Transverse colon (tissue), 4 donors: Measurements from ENCODE around the gene SCN5A. TPM values are rescaled to one million over a fixed set of nuclear protein-coding genes. Genes with fewer than 3 reads are reported as not detected.

Source experiments
- DNase-seq: peaks from one replicate; pipeline ENCODE4 v3.0.0-alpha.2; 2019
- H3K27ac ChIP-seq, 4 donors: fragments of 200-600 bp; sonication (generic); 2 replicates each; pipeline ENCODE4 v1.5.1; 2016 to 2018; ENCODE audit warnings: inconsistent platforms in 4 of 4
- H3K27me3 ChIP-seq: fragments of 200-600 bp; sonication (generic); 2 replicates; pipeline ENCODE4 v1.5.1; 2017; ENCODE audit warnings: inconsistent platforms
- H3K36me3 ChIP-seq, 4 donors: fragments of 200-600 bp; sonication (generic); 2 replicates each; pipeline ENCODE4 v1.5.1; 2017 to 2019; ENCODE audit warnings: inconsistent platforms in 4 of 4
- H3K4me1 ChIP-seq, 4 donors: fragments of 200-600 bp; sonication (generic); 2 replicates each; pipeline ENCODE4 v1.5.1; 2017 to 2020; ENCODE audit warnings: inconsistent platforms in 4 of 4
- H3K4me3 ChIP-seq, 4 donors: fragments of 200-600 bp; sonication (generic); 1 replicate in 1 of 4; 2 replicates in 3 of 4; pipeline versions ENCODE4 v1.5.1 to v1.6.1; 2017 to 2019; ENCODE audit warnings: inconsistent platforms in 4 of 4
- H3K9me3 ChIP-seq, 2 donors: fragments of 200-600 bp; sonication (generic); 2 replicates each; pipeline ENCODE4 v1.5.1; 2017 to 2019; ENCODE audit warnings: inconsistent platforms in 2 of 2
- CTCF ChIP-seq, 5 experiments: fragments of 200-600 bp in 3 of 5; fragments of 450-650 bp in 2 of 5; sonication (generic) in 3 of 5; IDR thresholded peaks; 1 replicate in 2 of 5; 2 replicates in 3 of 5; pipeline ENCODE4 v1.5.1; 2016 to 2017; ENCODE audit warnings: antibody characterized with exemption in 5 of 5, inconsistent platforms in 3 of 5, mild to moderate bottlenecking in 2 of 5, moderate library complexity in 1 of 5
- EP300 ChIP-seq: sonication (generic); formaldehyde crosslinking; IDR thresholded peaks from one replicate; pipeline ENCODE4 v1.6.1; 2017; ENCODE audit warnings: antibody characterized with exemption, low read depth
- POLR2A ChIP-seq: fragments of 450-650 bp; IDR thresholded peaks from one replicate; pipeline ENCODE4 v1.6.1; 2016; ENCODE audit warnings: antibody characterized with exemption, mild to moderate bottlenecking, moderate library complexity
- POLR2AphosphoS5 ChIP-seq, 3 donors: sonication (generic); formaldehyde crosslinking; IDR thresholded peaks; one replicate each; pipeline ENCODE4 v1.6.1; 2016; ENCODE audit warnings: antibody characterized with exemption in 3 of 3
- WGBS, 2 donors: methylation state at CpG; one replicate each; pipeline ENCODE4 v1.1.5; 2018; ENCODE audit warnings: low coverage in 1 of 2; 5-methylcytosine and 5-hydroxymethylcytosine counted together
- in situ Hi-C, 4 donors: fragments of 200-750 bp; cut with MboI; loops; one replicate each; pipeline versions ENCODE4 v1.15.0 to v1.15.1; 2017; ENCODE audit warnings: low sequenced_read_pairs in 3 of 4, low pct_ligation_motif_present in 1 of 4, low pct_unique_long_range_greater_than_20kb in 1 of 4
- intact Hi-C: fragments of 100-400 bp; cut with DNase I; formaldehyde crosslinking; loops from one replicate; pipeline ENCODE4 v1.15.1; 2023; ENCODE audit warnings: low total_unique reads
- total RNA-seq, 4 donors: library from RNA; depleted of rRNA; stranded (reverse); fragments of >200 nt; gene quantifications; one replicate each; pipeline ENCODE4 v1.1.0, GENCODE V29; 2016

SCN5A gene
- total RNA-seq, 4 donors from 2014 or later: 0.16 to 0.27 TPM; not detected in 2

GRCh38 chr3:38575279-38575843 lies 74.1 kb downstream of the SCN5A start:
- 91% methylated on average over 18 of the region's 18 CpGs; no CpG with 5 or more reads in 1 of the 2 donors for WGBS, 2 donors

GRCh38 chr3:38574411-38575278 lies 74.8 kb downstream of the SCN5A start:
- no peak for TF ChIP-seq EP300
- TF ChIP-seq CTCF (IDR thresholded peaks at IDR 0.05): no peak
- TF ChIP-seq POLR2AphosphoS5 (IDR thresholded peaks at IDR 0.05): no peak
- no peak for TF ChIP-seq POLR2A
- Histone ChIP-seq H3K9me3 (peaks cover 0 to 6% of the 10 kb centered on the region in 2 donors), H3K36me3 (no peaks in the 10 kb centered on the region), H3K27ac (no peak overlapping the region), H3K27me3 (no peaks in the 10 kb centered on the region), H3K4me3 (no peak overlapping the region), H3K4me1 (no peaks in the 10 kb centered on the region)
- 72% methylated on average over 6 of the region's 6 CpGs; no CpG with 5 or more reads in 1 of the 2 donors for WGBS, 2 donors
- in situ Hi-C loops: no loop called here
- intact Hi-C loops: no loop called here
- DNase-seq: no peak

More at GRCh38 chr3:38575279-38575843, 74.1 kb downstream of the SCN5A start:
- intact Hi-C loops: no loop called here
- H3K4me1 ChIP-seq: no peaks in the 10 kb centered on the region
- no peaks in the 10 kb centered on the region for H3K36me3 ChIP-seq
- TF ChIP-seq CTCF (IDR thresholded peaks at IDR 0.05) (no peak), POLR2AphosphoS5 (IDR thresholded peaks at IDR 0.05) (no peak), POLR2A (no peak), EP300 (no peak)
- peak; percentile 3 for DNase-seq
- H3K4me3 ChIP-seq: no peak overlapping the region
- no peak overlapping the region for H3K27ac ChIP-seq
- H3K9me3 ChIP-seq: peaks cover 0 to 6% of the 10 kb centered on the region in 2 donors
- in situ Hi-C loops: no loop called here
- no peaks in the 10 kb centered on the region for H3K27me3 ChIP-seq

- in situ Hi-C loops: no loop called here
- Histone ChIP-seq H3K27me3 (no peaks in the 10 kb centered on the region), H3K9me3 (peaks cover 0 to 6% of the 10 kb centered on the region in 2 donors), H3K27ac (no peak overlapping the region), H3K36me3 (no peaks in the 10 kb centered on the region), H3K4me1 (no peaks in the 10 kb centered on the region), H3K4me3 (no peak overlapping the region)
- DNase-seq: no peak
- intact Hi-C loops: no loop called here
- 32 to 65% methylated on average over 2 to 3 of the region's 3 CpGs for WGBS, 2 donors
- TF ChIP-seq EP300 (no peak), POLR2A (no peak), POLR2AphosphoS5 (IDR thresholded peaks at IDR 0.05) (no peak), CTCF (IDR thresholded peaks at IDR 0.05) (no peak)
Measured at GRCh38 chr3:38573556-38573955, 75.9 kb downstream of the SCN5A start.

GRCh38 chr3:38573111-38573510 lies 76.4 kb downstream of the SCN5A start:
- Histone ChIP-seq H3K27me3 (no peaks in the 10 kb centered on the region), H3K4me3 (no peak overlapping the region), H3K9me3 (peaks cover 0 to 6% of the 10 kb centered on the region in 2 donors), H3K27ac (no peak overlapping the region), H3K36me3 (no peaks in the 10 kb centered on the region), H3K4me1 (no peaks in the 10 kb centered on the region)
- TF ChIP-seq CTCF (IDR thresholded peaks at IDR 0.05): no peak
- TF ChIP-seq POLR2A: no peak
- TF ChIP-seq EP300: no peak
- TF ChIP-seq POLR2AphosphoS5 (IDR thresholded peaks at IDR 0.05): no peak
- whole genome bisulfite sequencing, 2 donors: 97 to 100% methylated on average over 3 of the region's 3 CpGs
- in situ Hi-C loops: no loop called here
- DNase-seq: no peak
- intact Hi-C loops: no loop called here
